Heart right ventricle (tissue), 16 donors: ENCODE data around the gene TMEM87B. TPM values are rescaled to one million over a fixed set of nuclear protein-coding genes. Genes with fewer than 3 reads are reported as not detected.

Experiments used
- ATAC-seq, 8 donors: fragments of 200-7000 bp; cut with Tn5 transposase; one replicate each; pipeline ENCODE4 v1.9.1; 2020; ENCODE audit warnings: mild to moderate bottlenecking in 8 of 8, moderate library complexity in 8 of 8, moderate number of reproducible peaks in 1 of 8
- DNase-seq, 2 donors: peaks; one replicate each; pipeline ENCODE4 v3.0.0-alpha.2; 2020
- H3K27ac ChIP-seq, 10 donors: fragments of 200-600 bp; sonication (generic) in 2 of 10; one replicate each; pipeline versions ENCODE4 v1.5.0 to v1.8.0; 2020 to 2022; ENCODE audit warnings: mild to moderate bottlenecking in 3 of 10
- H3K27me3 ChIP-seq, 7 donors: fragments of 200-600 bp; one replicate each; pipeline ENCODE4 v1.8.0; 2021 to 2022; ENCODE audit warnings: mild to moderate bottlenecking in 2 of 7
- H3K36me3 ChIP-seq, 9 donors: fragments of 200-600 bp; sonication (generic) in 1 of 9; one replicate each; pipeline versions ENCODE4 v1.5.0 to v1.8.0; 2020 to 2022; ENCODE audit warnings: mild to moderate bottlenecking in 2 of 9
- H3K4me1 ChIP-seq, 9 donors: fragments of 200-600 bp; sonication (generic) in 1 of 9; one replicate each; pipeline versions ENCODE4 v1.5.0 to v1.8.0; 2020 to 2022; ENCODE audit warnings: mild to moderate bottlenecking in 4 of 9
- H3K4me3 ChIP-seq, 10 donors: fragments of 200-600 bp; sonication (generic) in 2 of 10; one replicate each; pipeline versions ENCODE4 v1.5.0 to v1.8.0; 2020 to 2022; ENCODE audit warnings: mild to moderate bottlenecking in 7 of 10, moderate library complexity in 2 of 10
- H3K9me3 ChIP-seq, 11 donors: fragments of 200-600 bp in 10 of 11; sonication (generic) in 2 of 11; one replicate each; pipeline versions ENCODE4 v1.5.0 to v1.8.0; 2013 to 2022; ENCODE audit warnings: mild to moderate bottlenecking in 2 of 11, control low read depth in 1 of 11, moderate library complexity in 1 of 11
- WGBS, 2 donors: extraction: QIAGEN DNeasy Blood & Tissue Kit; methylation state at CpG; one replicate each; pipeline ENCODE4 v1.1.7; 2013; ENCODE audit warnings: inconsistent platforms in 1 of 2; 5-methylcytosine and 5-hydroxymethylcytosine counted together
- intact Hi-C, 10 donors: fragments of 100-400 bp; cut with DNase I; formaldehyde crosslinking; loops; one replicate each; pipeline versions ENCODE4 v1.11.1 to v1.14.2; 2022
- polyA plus RNA-seq, 2 donors: library from polyadenylated mRNA; stranded (reverse); fragments of 200-250 nt; gene quantifications; one replicate each; pipeline ENCODE4 v1.2.3, GENCODE V29; 2013
- total RNA-seq, 10 donors: library from RNA; stranded (reverse); fragmentation: NEBNext Ultra II Directional in 3 of 10; extraction: Animal tissue kit (Norgen Biotek cat#: 25700) in 3 of 10; gene quantifications; one replicate each; pipeline versions ENCODE4 v1.2.1 to v1.2.4, GENCODE V29; 2021 to 2023
- TF ChIP-seq, protein P1 (sequence below), 9 donors: fragments of 200-600 bp; sonication (generic) in 2 of 9; IDR thresholded peaks; one replicate each; pipeline versions ENCODE4 v1.5.0 to v1.8.0; 2021 to 2022; ENCODE audit warnings: antibody characterized with exemption in 9 of 9, mild to moderate bottlenecking in 5 of 9, moderate library complexity in 1 of 9
- donor health status: Arrhythmogenic right ventricular cardiomyopathy.
- donor health status: ischemic (EF 13 %, LVEDD 7.1; RV severe dilation, severe dysfunction).
- donor health status: healthy with polysubstance abuse.
- donor health status: DM: no; HTN: yes; CAD: no.
- donor health status: DM: no; HTN: no; CAD: no.
- donor health status: ischemic (EF 25% LVEDD 6.9; RV normal size, moderate dysfunction).
- donor health status: ischemic (EF 25% LVEDD 5.7; RV mildly dilated, moderate dysfunction).
- donor health status: healthy.
- donor health status: DM: yes; HTN: yes; CAD: no.
- donor health status: Ischemic cardiomyopathy.
- donor health status: ischemic (EF 35%, LVEDD 5.7; RV mildly dilated, moderate dysfunction).
- donor health status: nonischemic (EF 11% LVEDD 7.7; RV severe dilation, severe dysfunction).
- donor health status: DM: yes; HTN: yes; CAD: no.
- donor health status: PGD.
- donor health status: ischemic (EF 29% LVEDD 5.4; RV normal size, mild dysfunction).
- donor health status: nonischemic (EF 23%, LVEDD 6.1; RV moderate dilation, normal function).

TMEM87B gene
- total and polyA plus RNA-seq, 12 donors, result 4.4 to 11.1 (median 5.7) TPM

DNA sequence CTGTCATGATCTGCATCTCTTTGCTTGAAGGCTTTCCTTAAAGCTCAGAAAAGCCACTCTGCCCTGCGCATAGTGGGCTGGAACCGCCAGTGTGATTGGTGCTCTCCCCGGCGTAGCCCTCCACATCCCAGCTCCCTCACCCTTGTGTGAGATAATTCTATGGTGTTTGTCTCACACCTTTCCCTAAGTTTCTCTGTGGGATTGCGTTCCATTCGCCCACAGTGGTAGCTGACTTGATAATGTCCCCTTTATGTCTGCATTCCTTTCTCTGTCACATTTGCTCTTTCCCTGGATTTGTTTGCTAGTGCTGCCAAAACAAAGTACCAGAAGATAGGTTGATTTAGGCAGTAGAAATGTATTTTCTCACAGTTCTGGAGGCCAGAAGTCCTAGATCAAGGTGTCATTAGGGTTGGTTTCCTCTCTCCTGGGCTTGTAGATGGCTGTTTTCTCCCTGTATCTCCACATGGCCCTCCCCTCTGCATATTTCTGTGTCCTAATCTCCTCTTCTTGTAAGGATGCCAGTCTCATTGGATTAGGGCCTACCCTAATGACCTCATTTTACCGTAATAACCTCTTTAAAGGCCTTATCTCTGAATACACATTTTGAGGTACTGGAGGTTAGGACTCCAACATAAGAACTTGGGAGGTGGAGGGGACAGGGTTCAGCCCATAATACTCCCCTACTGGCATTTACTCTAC is 7.4 kb upstream of the TMEM87B start:
- Histone ChIP-seq H3K27me3 (no peaks in the 10 kb centered on the region), H3K9me3 (peaks cover 0 to 26% (median 11%) of the 10 kb centered on the region in 11 donors), H3K4me1 (peaks cover 0 to 22% (median 15%) of the 10 kb centered on the region in 9 donors), H3K36me3 (no peaks in the 10 kb centered on the region), H3K27ac (peak overlapping the region in 7 of 10 donors; percentile 27 to 76 (median 58)), H3K4me3 (no peak overlapping the region)
- peak; percentile 59 to 91 (median 84) for ATAC-seq
- WGBS, 2 donors, result 56 to 57% methylated on average over 7 of the region's 7 CpGs
- DNase-seq, result no peak
- TF ChIP-seq, protein P1, sequence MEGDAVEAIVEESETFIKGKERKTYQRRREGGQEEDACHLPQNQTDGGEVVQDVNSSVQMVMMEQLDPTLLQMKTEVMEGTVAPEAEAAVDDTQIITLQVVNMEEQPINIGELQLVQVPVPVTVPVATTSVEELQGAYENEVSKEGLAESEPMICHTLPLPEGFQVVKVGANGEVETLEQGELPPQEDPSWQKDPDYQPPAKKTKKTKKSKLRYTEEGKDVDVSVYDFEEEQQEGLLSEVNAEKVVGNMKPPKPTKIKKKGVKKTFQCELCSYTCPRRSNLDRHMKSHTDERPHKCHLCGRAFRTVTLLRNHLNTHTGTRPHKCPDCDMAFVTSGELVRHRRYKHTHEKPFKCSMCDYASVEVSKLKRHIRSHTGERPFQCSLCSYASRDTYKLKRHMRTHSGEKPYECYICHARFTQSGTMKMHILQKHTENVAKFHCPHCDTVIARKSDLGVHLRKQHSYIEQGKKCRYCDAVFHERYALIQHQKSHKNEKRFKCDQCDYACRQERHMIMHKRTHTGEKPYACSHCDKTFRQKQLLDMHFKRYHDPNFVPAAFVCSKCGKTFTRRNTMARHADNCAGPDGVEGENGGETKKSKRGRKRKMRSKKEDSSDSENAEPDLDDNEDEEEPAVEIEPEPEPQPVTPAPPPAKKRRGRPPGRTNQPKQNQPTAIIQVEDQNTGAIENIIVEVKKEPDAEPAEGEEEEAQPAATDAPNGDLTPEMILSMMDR (IDR thresholded peaks at IDR 0.05), result no peak
- intact Hi-C loops, result loop anchor here (1.0 to 10.0 kb wide), 10 partner anchors 73 to 161 kb away; partner anchors contain the start of gene MERTK (in 6 of the 10)

DNA sequence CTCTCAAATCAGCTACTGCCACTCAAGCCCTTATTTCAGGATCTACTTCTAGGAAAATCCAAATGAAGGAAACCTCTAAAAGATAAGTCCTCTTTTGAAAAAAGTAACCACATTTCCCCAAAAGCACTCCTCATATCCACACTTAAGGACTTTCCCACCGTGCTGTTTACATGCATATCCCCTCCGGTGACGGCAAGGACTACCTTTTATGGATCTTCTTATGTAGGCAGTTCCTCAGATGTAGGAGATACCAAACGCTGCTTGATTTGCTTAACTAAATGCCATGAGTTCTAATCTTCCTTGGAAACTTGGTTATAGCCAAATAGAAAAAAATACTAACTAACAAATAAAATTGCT is 6.9 kb upstream of the TMEM87B start:
- ATAC-seq (peak in 2 of 8 donors; percentile 16 to 41), DNase-seq (no peak)
- H3K4me1 ChIP-seq, result peaks cover 0 to 22% (median 16%) of the 10 kb centered on the region in 9 donors
- TF ChIP-seq, protein P1 (IDR thresholded peaks at IDR 0.05), result no peak
- H3K36me3 ChIP-seq, result no peaks in the 10 kb centered on the region
- H3K4me3 ChIP-seq, result no peak overlapping the region
- H3K27ac ChIP-seq, result peak overlapping the region in 7 of 10 donors; percentile 27 to 76 (median 58)
- H3K27me3 ChIP-seq, result no peaks in the 10 kb centered on the region
- WGBS, 2 donors, result 46 to 55% methylated on average over 4 of the region's 4 CpGs
- H3K9me3 ChIP-seq, result peaks cover 0 to 26% (median 11%) of the 10 kb centered on the region in 11 donors
- intact Hi-C loops, result loop anchor here in 9 of 10 donors (1.0 to 10.0 kb wide), 8 partner anchors 73 to 161 kb away; partner anchors contain the start of gene MERTK (in 6 of the 9)

DNA sequence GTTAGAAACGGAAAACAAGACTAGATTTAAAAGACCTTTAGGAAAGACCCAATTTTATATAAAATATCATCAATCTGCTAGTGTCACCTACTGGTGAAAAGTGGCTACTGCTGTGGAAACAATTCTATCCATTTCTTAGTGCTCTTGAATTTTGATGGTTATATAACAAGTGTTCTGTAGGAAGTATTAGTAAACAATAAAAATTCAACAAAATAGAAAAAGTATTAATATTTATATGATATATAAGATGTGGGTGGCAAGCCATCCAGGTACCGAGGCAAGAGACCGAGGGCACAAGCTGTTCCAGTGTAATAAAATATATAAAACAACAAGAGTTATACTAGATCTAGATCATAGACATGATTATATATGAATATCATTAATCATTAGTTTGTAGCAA is 6.2 kb upstream of the TMEM87B start:
- Histone ChIP-seq H3K4me1 (peaks cover 0 to 29% (median 23%) of the 10 kb centered on the region in 9 donors), H3K9me3 (peaks cover 0 to 23% (median 11%) of the 10 kb centered on the region in 11 donors), H3K4me3 (no peak overlapping the region), H3K27ac (no peak overlapping the region), H3K36me3 (no peaks in the 10 kb centered on the region), H3K27me3 (no peaks in the 10 kb centered on the region)
- intact Hi-C loops, result loop anchor here in 9 of 10 donors (1.0 to 10.0 kb wide), 8 partner anchors 74 to 162 kb away; partner anchors contain the start of gene MERTK (in 6 of the 9)
- 25 to 36% methylated on average over 3 of the region's 3 CpGs for WGBS, 2 donors
- DNase-seq (peak in 1 of 2 donors; percentile 58), ATAC-seq (peak in 6 of 8 donors; percentile 59 to 87 (median 83))
- TF ChIP-seq, protein P1 (IDR thresholded peaks at IDR 0.05), result peak; percentile 67 to 91 (median 83)

GRCh38 chr2:112050316-112050715 is 4.8 kb upstream of the TMEM87B start:
- DNase-seq (no peak), ATAC-seq (no peak)
- WGBS, 2 donors, result 87 to 92% methylated on average over 1 of the region's 1 CpG
- H3K9me3 ChIP-seq, result peaks cover 0 to 9% (median 4%) of the 10 kb centered on the region in 11 donors
- TF ChIP-seq, protein P1 (IDR thresholded peaks at IDR 0.05), result no peak
- H3K4me3 ChIP-seq, result no peak overlapping the region
- no peaks in the 10 kb centered on the region for H3K36me3 ChIP-seq
- no peak overlapping the region for H3K27ac ChIP-seq
- H3K27me3 ChIP-seq, result no peaks in the 10 kb centered on the region
- peaks cover 0 to 30% (median 24%) of the 10 kb centered on the region in 9 donors for H3K4me1 ChIP-seq
- intact Hi-C loops, result loop anchor here in 6 of 10 donors (5.0 to 10.0 kb wide), 3 partner anchors 204 to 532 kb away; partner anchors contain the start of genes ZC3H8 (in 4 of the 6), CHCHD5 (in 1 of the 6) and ZC3H6 (in 1 of the 6)
